Mucosa of rectum (tissue), 2 donors: Measurements from ENCODE around the gene NOSTRIN.

ENCODE experiments used
- H3K27ac ChIP-seq, 2 donors: one replicate each; pipeline ENCODE4 v1.7.0; 2013; ENCODE audit warnings: inconsistent platforms in 2 of 2, low read depth in 2 of 2, low read length in 2 of 2
- H3K27me3 ChIP-seq, 2 donors: one replicate each; pipeline ENCODE4 v1.7.0; 2013; ENCODE audit warnings: low read length in 2 of 2; ENCODE audit not compliant: control insufficient read depth in 2 of 2, insufficient read depth in 2 of 2
- H3K36me3 ChIP-seq, 2 donors: one replicate each; pipeline ENCODE4 v1.7.0; 2013; ENCODE audit warnings: low read length in 2 of 2; ENCODE audit not compliant: control insufficient read depth in 2 of 2, insufficient read depth in 2 of 2
- H3K4me1 ChIP-seq, 2 donors: one replicate each; pipeline ENCODE4 v1.7.0; 2013; ENCODE audit warnings: low read length in 2 of 2, mild to moderate bottlenecking in 1 of 2; ENCODE audit not compliant: control insufficient read depth in 2 of 2, insufficient read depth in 2 of 2
- H3K4me3 ChIP-seq, 2 donors: one replicate each; pipeline ENCODE4 v1.7.0; 2013; ENCODE audit warnings: low read length in 2 of 2
- H3K9ac ChIP-seq, 2 donors: one replicate each; pipeline ENCODE4 v1.7.0; 2013; ENCODE audit warnings: low read length in 2 of 2, low read depth in 1 of 2, mild to moderate bottlenecking in 1 of 2
- H3K9me3 ChIP-seq, 2 donors: one replicate each; pipeline ENCODE4 v1.7.0; 2013; ENCODE audit warnings: low read length in 2 of 2; ENCODE audit not compliant: control insufficient read depth in 2 of 2
- donor health status: healthy.
- donor health status: Normal muscosa, but diverticular disease.

NOSTRIN gene

DNA sequence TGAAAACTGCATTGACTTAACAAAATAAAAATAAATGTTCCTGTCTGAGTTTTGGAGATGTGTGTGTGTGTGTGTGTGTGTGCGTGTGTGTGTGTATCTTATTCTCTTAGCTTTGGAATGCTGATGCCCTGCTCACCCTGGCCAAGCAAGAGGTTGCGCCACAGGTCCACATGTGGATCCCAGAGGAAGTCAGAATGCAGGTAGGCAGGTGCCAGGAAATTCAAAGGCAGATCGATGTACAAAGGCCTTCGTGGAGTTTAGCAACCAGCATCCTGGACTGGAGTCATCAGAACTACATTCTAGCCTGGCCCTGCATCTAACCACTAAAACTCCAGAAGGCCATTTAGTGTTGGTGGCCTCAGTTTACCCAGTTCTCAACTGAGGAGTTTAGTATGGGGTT lies 111.1 kb downstream of the NOSTRIN start:
- no peak overlapping the region for H3K27ac ChIP-seq
- H3K4me1 ChIP-seq: no peaks in the 10 kb centered on the region
- no peak overlapping the region for H3K4me3 ChIP-seq
- H3K9ac ChIP-seq: no peak overlapping the region
- H3K9me3 ChIP-seq: no peaks in the 10 kb centered on the region
- peaks cover 3 to 9% of the 10 kb centered on the region in 2 donors for H3K27me3 ChIP-seq
- H3K36me3 ChIP-seq: no peaks in the 10 kb centered on the region
